ENCODE data around the gene DGUOK.

- no peak for TF ChIP-seq CTCF (conservative IDR thresholded peaks at IDR 0.05 in 1 of 2, IDR thresholded peaks at IDR 0.05 in 1 of 2; ENCODE audit: low read depth in 1 of 2, low read length in 2 of 2)
- no peak for TF ChIP-seq EZH2 (IDR thresholded peaks at IDR 0.05; ENCODE audit: low read length, missing control alignments)
Measured at GRCh38 chr2:73983322-73984202, 56.9 kb downstream of the DGUOK start.

All from fibroblast of lung (primary cell).